Stimulated activated CD8-positive, alpha-beta memory T cell treated with anti-CD3 and anti-CD28 coated beads, Interleukin-7, amount 100 ng/mL, for 24 hours (primary cell): Measurements from ENCODE around the gene XAB2.
"Not testable (repeated sequence)": the region's sequence is repeated elsewhere in the genome, so short reads cannot be mapped to it uniquely, and the experiment has no call there.

ENCODE experiments used
- DNase-seq: peaks from one replicate; pipeline ENCODE4 v3.0.0-alpha.2; 2020; ENCODE audit warnings: low read depth

Gene XAB2

DNA sequence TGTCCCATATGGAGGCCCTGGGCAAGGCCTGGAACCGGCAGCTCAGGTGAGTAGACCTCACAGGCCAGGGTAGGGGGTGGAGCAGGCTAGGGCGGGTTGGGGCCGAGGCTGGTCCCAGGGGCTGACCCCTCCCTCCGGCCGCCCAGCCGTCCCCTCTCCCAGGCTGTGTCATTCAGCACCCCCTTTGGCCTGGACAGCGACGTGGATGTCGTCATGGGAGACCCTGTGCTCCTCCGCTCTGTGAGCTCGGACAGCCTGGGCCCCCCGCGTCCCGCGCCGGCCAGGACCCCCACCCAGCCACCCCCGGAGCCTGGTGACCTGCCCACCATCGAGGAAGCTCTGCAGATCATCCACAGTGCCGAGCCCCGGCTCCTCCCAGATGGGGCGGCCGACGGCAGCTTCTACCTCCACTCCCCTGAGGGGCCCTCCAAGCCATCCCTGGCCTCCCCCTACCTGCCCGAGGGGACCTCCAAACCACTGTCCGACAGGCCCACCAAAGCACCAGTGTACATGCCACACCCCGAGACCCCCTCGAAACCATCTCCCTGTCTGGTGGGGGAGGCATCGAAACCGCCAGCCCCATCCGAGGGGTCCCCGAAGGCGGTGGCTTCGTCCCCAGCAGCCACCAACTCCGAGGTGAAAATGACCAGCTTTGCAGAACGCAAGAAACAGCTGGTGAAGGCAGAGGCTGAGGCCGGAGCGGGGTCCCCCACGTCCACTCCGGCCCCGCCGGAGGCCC is 17.6 kb downstream of the XAB2 start:
- no peak for DNase-seq

DNA sequence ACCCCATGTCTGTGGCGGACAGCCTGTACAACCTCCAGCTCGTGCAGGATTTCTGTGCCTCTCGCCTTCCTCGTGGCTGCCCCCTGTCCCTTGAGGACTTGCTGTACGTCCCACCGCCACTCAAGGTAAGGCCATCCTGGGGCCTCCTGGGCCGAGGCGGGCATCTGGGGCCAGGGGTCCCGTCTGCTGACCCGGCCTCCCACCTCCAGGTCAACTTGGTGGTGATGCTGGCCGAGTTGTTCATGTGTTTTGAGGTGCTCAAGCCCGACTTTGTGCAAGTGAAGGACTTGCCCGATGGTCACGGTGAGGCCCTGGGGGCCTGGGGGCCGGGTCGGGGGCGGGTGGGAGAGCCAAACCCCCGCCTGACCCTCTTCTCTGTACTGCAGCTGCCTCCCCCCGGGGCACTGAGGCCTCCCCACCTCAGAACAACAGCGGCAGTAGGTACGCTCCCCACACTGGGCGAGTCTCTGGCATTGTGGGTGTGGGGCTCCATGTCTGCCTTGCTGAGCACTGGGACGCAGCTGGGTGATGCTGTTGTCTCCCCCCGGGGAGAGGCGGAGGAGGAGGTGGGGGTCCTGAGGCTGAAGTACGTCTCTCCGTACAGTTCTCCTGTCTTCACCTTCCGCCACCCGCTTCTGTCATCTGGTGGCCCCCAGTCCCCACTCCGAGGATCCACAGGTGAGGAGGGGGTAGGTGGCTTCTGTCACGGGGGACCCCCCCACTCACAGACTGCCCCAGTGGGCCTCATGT is 18.7 kb downstream of the XAB2 start:
- no peak for DNase-seq

DNA sequence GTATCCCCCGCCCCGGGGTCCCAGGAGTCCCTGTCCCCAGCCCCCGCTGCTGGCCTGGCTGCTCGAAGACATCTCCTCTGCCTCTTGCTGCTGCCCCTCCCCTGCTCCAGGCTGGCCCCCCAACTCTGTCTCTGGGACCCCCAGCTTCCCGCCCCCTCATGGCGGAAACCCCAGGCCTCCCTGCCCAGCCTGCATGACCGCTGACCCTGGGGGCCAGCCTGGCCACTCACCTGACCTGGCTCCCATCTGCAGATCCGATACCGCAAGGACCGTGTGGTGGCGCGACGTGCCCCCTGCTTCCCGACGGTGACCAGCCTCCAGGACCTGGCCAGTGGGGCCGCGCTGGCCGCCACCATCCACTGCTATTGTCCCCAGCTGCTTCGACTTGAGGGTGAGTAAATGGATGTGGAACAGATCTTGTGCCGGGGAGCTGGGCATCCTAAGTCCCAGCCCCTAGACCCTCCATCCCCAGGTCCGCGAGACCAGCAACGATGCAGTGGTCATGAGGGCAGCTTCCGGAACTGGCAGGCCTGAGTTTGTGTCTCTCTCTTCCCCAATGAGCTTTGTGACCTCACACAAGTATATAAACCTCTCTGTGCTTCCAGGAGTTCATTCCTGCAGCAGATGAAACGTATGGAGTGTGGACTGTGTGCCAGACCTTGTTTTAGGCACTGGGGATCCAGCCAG is 21.3 kb downstream of the XAB2 start:
- no peak for DNase-seq

GRCh38 chr19:7607212-7607873 is 22.0 kb downstream of the XAB2 start:
- DNase-seq, result no peak

DNA sequence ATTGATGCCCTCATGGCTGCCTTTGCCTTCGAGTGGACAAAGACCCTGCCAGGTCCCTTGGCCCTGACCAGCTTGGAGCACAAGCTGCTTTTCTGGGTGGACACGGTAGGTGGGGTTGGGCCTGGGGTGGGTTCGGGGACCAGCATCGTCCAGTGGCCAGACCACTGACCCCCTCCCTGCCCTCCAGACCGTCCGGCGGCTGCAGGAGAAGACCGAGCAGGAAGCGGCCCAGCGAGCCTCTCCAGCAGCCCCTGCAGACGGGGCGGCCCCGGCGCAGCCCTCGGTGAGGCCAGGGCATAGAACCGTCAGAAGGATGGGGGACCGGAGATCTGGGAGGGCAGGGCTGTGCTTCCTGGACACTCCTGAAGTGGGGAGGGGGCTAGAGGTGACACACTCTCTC is 23.1 kb downstream of the XAB2 start:
- DNase-seq, result no peak

DNA sequence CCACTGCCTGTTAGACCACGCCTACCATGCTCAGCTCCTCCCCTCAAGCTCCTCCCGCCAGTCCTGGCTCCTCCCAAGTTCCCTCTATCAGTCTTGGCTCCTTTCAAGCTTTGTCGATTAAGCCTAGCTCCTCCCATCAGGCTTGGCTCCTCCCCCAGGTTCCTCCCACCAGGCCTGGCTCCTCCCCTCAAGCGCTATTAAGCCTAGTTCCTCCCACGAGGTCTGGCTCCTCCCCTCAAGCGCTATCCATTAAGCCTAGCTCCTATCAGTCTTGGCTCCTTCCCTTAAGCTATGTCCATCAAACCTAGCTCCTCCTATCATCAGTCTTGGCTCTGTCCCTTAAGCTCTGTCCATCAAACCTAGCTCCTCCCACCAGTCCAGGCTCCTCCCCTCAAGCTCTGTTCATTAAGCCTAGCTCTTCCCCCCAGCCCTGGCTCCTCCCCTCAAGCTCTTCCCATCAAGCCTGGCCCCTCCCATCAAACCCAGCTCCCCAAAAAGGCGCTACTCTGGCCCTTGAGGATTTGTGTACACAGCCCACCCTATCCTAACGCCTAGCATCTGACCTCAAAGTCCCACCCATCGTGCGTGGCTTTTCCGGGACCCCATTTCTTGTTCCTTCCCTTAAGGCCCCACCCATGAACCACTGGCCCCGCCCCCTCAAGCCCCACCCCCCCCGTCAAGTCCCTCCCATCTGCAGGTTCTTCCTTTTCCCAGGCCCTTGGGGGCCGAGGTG is 23.7 kb downstream of the XAB2 start:
- no peak for DNase-seq

DNA sequence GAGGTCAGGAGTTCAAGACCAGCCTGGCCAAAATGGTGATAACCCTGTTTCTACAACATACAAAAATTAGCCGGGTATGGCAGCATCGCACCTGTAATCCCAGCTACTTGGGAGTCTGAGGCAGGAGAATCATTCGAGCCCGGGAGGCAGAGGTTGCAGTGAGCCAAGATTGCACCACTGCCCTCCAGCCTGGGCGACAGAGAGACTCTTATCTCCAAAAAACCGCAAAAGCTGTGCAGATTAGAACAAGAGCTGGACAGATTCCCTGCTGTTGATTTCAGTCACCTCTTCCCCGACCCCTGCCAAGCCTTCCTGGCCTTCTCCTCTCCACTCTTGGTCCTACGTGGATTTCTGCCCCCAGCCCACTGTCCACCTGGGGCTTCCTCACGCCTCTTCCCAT is 25.4 kb downstream of the XAB2 start:
- no peak for DNase-seq

DNA sequence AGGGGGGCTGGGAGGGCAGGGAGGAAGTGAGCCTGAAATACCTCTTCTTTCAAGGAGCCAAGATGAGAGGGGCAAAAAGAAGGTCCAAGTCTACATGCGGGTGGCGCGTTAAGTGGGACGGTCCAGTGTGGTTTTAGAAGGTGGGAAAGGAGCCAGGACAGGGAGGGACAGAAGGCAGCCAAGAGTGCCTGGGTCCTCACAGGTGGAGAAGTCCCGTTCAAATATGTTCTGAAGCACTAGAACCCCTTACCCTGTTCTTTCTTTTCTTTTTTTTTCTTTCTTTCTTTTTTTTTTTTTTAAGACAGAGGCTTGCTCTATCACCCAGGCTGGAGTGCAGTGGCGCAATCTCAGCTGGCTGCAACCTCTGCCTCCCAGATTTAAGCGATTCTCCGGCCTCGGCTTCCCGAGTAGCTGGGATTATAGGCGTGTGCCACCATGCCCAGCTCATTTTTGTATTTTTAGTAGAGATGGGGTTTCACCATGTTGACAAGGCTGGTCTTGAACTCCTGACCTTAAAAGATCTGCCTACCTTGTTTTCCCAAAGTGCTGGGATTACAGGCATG is 26.3 kb downstream of the XAB2 start:
- no peak for DNase-seq

- DNase-seq, result no peak
Measured at GRCh38 chr19:7602240-7602934, 27.0 kb downstream of the XAB2 start.

GRCh38 chr19:7600721-7601120 is 28.6 kb downstream of the XAB2 start:
- no peak for DNase-seq

GRCh38 chr19:7598180-7598579 is 31.2 kb downstream of the XAB2 start:
- DNase-seq, result no peak

- DNase-seq, result no peak
Measured at GRCh38 chr19:7597689-7598088, 31.7 kb downstream of the XAB2 start.

- DNase-seq, result no peak
Measured at GRCh38 chr19:7596211-7596937, 33.0 kb downstream of the XAB2 start.

GRCh38 chr19:7595466-7596133 is 33.7 kb downstream of the XAB2 start, which contains the start of gene CAMSAP3:
Gene CAMSAP3 (plus strand): TSS chr19:7595863. CDS start chr19:7596003, 140 bp downstream.
- no peak for DNase-seq

- DNase-seq, result no peak
Measured at GRCh38 chr19:7590256-7590655, 39.1 kb downstream of the XAB2 start.

GRCh38 chr19:7589822-7590221 is 39.5 kb downstream of the XAB2 start:
- DNase-seq, result no peak

- no peak for DNase-seq
Measured at GRCh38 chr19:7582446-7582845, 46.9 kb downstream of the XAB2 start.

DNA sequence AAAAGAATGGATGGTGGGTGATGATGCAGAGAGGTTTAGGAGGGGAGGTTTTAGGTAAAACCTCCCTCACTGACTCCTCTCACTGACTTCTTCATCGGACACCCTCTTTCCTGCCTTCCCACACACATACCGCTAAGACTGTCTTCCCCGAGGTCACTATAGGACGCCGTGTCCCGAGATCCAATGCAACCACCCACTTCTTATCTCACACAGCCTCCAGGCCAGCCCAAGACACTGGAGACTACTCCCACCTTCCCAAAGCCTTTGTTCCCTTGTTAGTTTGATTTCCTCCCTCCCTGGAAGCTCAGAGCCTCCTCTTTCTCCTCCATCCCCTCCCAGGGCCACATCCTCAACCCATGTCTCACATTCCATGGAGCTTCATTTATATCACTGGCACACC is 50.2 kb downstream of the XAB2 start:
- DNase-seq, result no peak

GRCh38 chr19:7578127-7578526 is 51.2 kb downstream of the XAB2 start:
- no peak for DNase-seq

- not testable (repeated sequence) for DNase-seq
Measured at GRCh38 chr19:7577422-7577821, 51.9 kb downstream of the XAB2 start.
